Mucosa of descending colon (tissue), 3 donors: Measurements from ENCODE around the gene SHC3. TPM values are rescaled to one million over a fixed set of nuclear protein-coding genes. Genes with fewer than 3 reads are reported as not detected.

ENCODE experiments used
- ATAC-seq: fragments of 200-7000 bp; cut with Tn5 transposase; one replicate; pipeline ENCODE4 v1.9.1; 2020; ENCODE audit warnings: mild to moderate bottlenecking, moderate library complexity
- DNase-seq, 3 donors: peaks; one replicate each; pipeline ENCODE4 v3.0.0-alpha.2; 2020
- H3K36me3 ChIP-seq: fragments of 200-600 bp; one replicate; pipeline ENCODE4 v1.8.0; 2021; ENCODE audit warnings: low read depth, mild to moderate bottlenecking
- H3K4me1 ChIP-seq: fragments of 200-600 bp; one replicate; pipeline ENCODE4 v1.8.0; 2021; ENCODE audit warnings: low read depth, mild to moderate bottlenecking
- H3K4me3 ChIP-seq: fragments of 200-600 bp; one replicate; pipeline ENCODE4 v1.8.0; 2021; ENCODE audit warnings: mild to moderate bottlenecking
- H3K9me3 ChIP-seq: fragments of 200-600 bp; one replicate; pipeline ENCODE4 v1.8.0; 2021; ENCODE audit warnings: mild to moderate bottlenecking
- CTCF ChIP-seq: fragments of 200-600 bp; IDR thresholded peaks from one replicate; pipeline ENCODE4 v1.8.0; 2022; ENCODE audit warnings: antibody characterized with exemption, mild to moderate bottlenecking
- intact Hi-C, 2 donors: fragments of 100-400 bp; cut with DNase I in 1 of 2; cut with micrococcal nuclease in 1 of 2; formaldehyde crosslinking; loops; one replicate each; pipeline versions ENCODE4 v1.11.0 to v1.11.1; 2022; cut with DNase I, micrococcal nuclease
- total RNA-seq, 3 donors: library from RNA; stranded (reverse); fragmentation: NEBNext Ultra II Directional in 2 of 3; extraction: Animal tissue kit (Norgen Biotek cat#: 25700) in 2 of 3; gene quantifications; one replicate each; pipeline versions ENCODE4 v1.2.1 to v1.2.4, GENCODE V29; 2021 to 2023
- donor health status: DM: no; HTN: no; CAD: no; lungs with moderate emphysema.
- donor health status: DM: no; HTN: no; CAD: no.
- donor health status: DM: no; HTN: yes; CAD: no.

Gene SHC3
- total RNA-seq, 3 donors from 2014 or later = 0.35 to 4.8 (median 1.5) TPM

- no peak for DNase-seq
Measured at GRCh38 chr9:89012294-89013042, 166.2 kb downstream of the SHC3 start.

GRCh38 chr9:89011683-89012082 is 166.9 kb downstream of the SHC3 start:
- no peaks in the 10 kb centered on the region for H3K4me1 ChIP-seq
- DNase-seq (no peak), ATAC-seq (no peak)
- no peak overlapping the region for H3K4me3 ChIP-seq
- intact Hi-C loops = no loop called here
- no peaks in the 10 kb centered on the region for H3K9me3 ChIP-seq
- no peaks in the 10 kb centered on the region for H3K36me3 ChIP-seq
- no peak for TF ChIP-seq CTCF

More at GRCh38 chr9:89012294-89013042, 166.2 kb downstream of the SHC3 start:
- no peaks in the 10 kb centered on the region for H3K36me3 ChIP-seq
- intact Hi-C loops = no loop called here
- H3K9me3 ChIP-seq = no peaks in the 10 kb centered on the region
- TF ChIP-seq CTCF = no peak
- no peak overlapping the region for H3K4me3 ChIP-seq
- ATAC-seq = no peak
- no peaks in the 10 kb centered on the region for H3K4me1 ChIP-seq

- TF ChIP-seq CTCF = no peak
- Histone ChIP-seq H3K9me3 (no peaks in the 10 kb centered on the region), H3K36me3 (no peaks in the 10 kb centered on the region), H3K4me3 (no peak overlapping the region), H3K4me1 (no peaks in the 10 kb centered on the region)
- intact Hi-C loops = no loop called here
- DNase-seq (no peak), ATAC-seq (no peak)
Measured at GRCh38 chr9:89010526-89011111, 168.0 kb downstream of the SHC3 start.

GRCh38 chr9:89010056-89010455 is 168.6 kb downstream of the SHC3 start:
- Histone ChIP-seq H3K9me3 (no peaks in the 10 kb centered on the region), H3K4me1 (no peaks in the 10 kb centered on the region), H3K4me3 (no peak overlapping the region), H3K36me3 (no peaks in the 10 kb centered on the region)
- TF ChIP-seq CTCF = no peak
- ATAC-seq = no peak
- no peak for DNase-seq
- intact Hi-C loops = no loop called here

- intact Hi-C loops = no loop called here
- Histone ChIP-seq H3K4me3 (no peak overlapping the region), H3K9me3 (no peaks in the 10 kb centered on the region), H3K4me1 (no peaks in the 10 kb centered on the region), H3K36me3 (no peaks in the 10 kb centered on the region)
- no peak for TF ChIP-seq CTCF
- ATAC-seq (no peak), DNase-seq (no peak)
Measured at GRCh38 chr9:89009546-89009840, 169.1 kb downstream of the SHC3 start.
